Activated CD8-positive, alpha-beta memory T cell treated with anti-CD3 and anti-CD28 coated beads for 24 hours (primary cell): ENCODE data around the gene PCOLCE2.
"Not testable (repeated sequence)": the region's sequence is repeated elsewhere in the genome, so short reads cannot be mapped to it uniquely, and the experiment has no call there.

Experiments
- DNase-seq: peaks from one replicate; pipeline ENCODE4 v3.0.0-alpha.2; 2020

The PCOLCE2 gene

GRCh38 chr3:142898346-142899213, 9.7 kb upstream of the PCOLCE2 start:
- no peak for DNase-seq

DNA sequence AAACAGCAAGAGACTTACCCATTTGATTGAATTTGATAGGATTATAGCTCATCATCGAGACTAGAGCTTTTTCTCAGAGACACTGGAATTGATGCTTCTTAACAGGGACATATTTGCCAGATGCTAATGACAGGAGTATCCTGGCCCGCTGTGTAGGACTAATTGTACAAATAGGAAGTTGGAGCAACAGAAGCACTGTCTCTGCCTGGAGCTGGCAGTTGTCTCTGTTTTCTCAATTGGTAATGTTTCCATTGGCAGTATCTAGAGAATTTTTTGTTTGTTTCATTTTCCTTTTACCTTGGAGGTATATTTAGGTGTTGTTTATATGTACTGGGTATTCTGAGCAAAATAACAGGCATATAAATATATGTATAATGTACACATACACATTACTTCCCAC, 8.9 kb upstream of the PCOLCE2 start:
- no peak for DNase-seq

- DNase-seq, result no peak
Observed at GRCh38 chr3:142896996-142897395, 8.1 kb upstream of the PCOLCE2 start.

DNA sequence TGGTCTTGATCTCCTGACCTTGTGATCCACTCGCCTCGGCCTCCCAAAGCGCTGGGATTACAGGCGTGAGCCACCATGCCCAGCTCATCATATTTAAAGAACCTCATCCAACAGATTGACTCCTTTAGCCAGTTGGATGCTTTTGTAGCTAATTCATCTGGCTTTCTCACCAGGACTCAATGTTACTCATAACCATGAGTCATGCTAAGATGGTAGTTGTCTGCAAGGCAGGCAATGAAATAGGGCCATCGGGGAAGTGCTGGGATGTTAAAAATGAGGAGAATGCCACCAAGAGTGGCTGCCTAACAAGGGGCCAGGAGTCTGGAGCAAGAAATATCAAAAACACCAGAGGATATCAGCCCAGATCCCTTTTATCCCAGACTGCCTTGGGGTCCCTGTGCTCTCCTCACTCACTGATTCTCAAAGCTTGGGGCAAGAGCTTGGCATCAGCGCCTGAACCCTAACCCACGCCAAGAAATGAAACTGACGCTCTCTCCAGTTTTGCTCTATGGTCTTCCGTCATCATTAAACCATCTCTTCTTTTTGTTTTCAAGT, 7.4 kb upstream of the PCOLCE2 start:
- no peak for DNase-seq

DNA sequence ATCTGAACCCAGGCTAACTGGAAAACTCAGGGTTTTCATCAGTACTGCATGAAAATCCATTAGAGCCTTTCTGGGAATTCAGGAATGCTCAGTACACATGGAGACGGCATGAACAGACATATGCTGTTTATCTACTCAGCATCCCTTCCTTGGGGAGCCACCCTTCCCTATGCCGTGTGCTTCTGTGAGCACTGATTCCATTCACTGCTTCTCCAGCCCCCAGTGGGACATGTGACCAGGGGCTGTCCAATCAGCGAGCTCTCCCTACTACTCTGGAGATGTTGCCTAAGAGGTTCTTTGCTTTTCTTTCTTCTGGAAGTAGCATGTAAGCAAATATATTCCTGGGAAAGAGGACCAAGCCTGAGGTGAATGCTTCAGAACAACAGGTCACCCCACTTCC, 5.6 kb upstream of the PCOLCE2 start:
- no peak for DNase-seq

DNA sequence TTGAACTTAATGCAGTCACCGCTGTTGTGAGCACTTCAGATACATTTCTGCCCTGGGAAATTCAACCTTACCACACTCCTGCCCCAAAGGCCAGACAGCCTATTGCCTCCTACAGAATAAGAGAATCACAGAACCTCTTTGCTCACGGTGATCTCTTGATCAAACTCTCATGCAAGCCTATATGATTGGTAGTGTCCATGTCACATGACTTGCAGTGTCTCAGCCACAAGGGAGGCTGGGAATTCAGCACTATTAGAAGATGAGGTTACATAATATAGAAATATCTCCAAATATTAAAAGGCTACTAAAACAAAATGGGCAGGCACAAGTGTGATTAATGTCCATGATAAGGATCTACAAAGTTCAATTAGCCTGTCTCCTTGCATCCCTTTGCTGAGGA, 3.8 kb upstream of the PCOLCE2 start:
- no peak for DNase-seq

- DNase-seq, result no peak
Observed at GRCh38 chr3:142890592-142890991, 1.7 kb upstream of the PCOLCE2 start.

- DNase-seq, result no peak
Observed at GRCh38 chr3:142889212-142890014, 530 bp upstream of the PCOLCE2 start.

DNA sequence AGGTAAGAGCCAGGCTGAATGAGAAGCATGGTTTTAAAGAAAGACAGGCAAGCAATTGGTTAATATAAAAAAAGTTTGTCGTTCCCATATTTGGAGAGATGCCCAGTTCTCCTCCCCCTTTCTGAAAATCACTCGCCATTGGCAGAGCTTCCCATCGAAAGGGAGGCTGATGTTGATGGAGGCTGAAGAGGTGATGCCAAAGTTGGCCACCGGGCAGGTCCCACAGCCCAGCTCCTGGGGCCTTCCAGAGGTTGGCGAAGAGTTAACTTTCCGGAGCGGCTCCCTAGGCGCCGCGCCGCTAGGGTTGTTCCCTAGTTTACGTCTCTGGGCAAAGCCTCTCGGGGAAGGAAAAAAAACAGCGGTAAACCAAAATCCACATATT, 793 bp downstream of the PCOLCE2 start:
- no peak for DNase-seq

GRCh38 chr3:142886940-142887339, 1.9 kb downstream of the PCOLCE2 start:
- DNase-seq, result no peak

DNA sequence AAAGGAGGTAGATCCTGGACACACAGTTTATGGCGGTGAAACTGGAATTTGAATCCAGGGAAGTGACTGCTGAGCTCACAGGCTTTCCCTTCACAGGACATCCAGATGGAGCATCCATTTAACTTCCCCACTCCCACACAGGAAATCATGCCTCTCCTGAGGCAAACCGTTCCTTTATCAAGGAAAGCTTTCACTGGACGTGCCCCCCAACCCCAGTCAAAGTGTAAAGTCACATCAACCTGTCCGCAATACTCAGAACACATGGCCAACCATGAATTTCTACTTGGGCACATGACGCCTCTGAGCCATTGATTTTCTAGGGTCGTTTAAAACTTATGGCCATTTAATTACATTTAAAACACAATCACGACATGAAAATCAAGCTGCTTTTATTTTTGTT, 2.9 kb downstream of the PCOLCE2 start:
- no peak for DNase-seq

DNA sequence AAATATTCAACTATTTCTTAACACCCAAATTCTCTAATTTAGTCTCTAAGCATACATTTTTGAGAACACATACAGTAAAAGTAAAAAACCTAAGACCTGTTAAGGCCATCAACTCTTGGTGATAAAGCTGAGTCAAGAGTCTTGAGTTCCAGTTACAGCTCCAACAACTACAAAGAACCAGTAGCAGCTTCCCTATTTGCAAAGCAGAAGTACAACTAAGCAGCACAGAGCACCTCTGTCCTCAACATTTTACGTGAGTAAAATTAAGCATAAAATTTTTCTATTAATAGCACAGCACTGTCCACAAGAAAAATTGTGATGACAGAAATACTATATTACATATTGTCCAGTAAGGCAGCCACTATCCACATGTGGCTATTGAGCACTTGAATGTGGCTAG, 4.4 kb downstream of the PCOLCE2 start:
- DNase-seq, result no peak

DNA sequence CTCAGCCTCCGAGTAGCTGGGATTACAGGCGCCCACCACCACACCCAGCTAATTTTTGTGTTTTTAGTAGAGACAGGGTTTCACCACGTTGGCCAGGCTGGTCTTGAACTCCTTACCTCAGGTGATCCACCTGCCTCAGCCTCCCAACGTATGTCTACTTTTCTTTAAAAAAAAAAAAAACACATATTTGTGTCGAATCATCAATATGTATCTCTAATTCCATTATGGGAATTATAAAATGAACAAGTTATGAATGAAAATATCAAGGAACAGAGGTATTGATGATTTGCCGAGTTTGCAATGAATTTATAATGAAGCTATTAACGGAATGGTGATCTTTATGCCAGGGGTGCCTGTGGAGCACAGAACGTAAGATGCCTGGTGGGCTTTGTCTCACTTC, 5.3 kb downstream of the PCOLCE2 start:
- DNase-seq, result not testable (repeated sequence)

GRCh38 chr3:142881445-142882224, 7.2 kb downstream of the PCOLCE2 start:
- DNase-seq, result no peak

DNA sequence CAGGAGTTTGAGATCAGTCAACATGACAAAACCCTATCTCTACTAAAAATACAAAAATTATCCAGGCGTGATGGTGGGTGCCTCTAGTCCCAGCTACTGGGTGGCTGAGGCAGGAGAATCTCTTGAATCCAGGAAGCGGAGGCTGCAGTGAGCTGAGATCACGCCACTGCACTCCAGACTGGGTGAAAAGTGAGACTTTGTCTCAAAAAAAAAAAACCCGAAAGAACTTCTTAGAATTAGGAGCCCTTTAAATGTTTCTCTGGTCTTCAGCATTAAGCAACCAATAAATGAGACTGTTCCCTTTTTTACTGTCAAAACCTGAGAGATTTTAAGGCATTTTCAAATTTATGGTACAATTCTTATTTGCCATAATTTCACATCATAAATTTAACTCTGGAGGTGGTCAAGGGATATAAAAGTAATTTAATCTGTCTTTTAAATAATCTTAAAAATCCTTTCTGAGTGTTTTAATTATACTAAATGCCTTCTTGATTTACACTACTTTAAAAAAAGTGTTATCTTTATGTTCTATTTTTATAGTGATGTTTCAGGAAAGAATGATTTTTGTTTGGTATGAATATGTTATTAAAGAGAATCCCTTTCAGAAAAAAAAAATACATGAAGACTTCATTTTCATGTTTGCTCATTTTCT, 10.1 kb downstream of the PCOLCE2 start:
- no peak for DNase-seq

DNA sequence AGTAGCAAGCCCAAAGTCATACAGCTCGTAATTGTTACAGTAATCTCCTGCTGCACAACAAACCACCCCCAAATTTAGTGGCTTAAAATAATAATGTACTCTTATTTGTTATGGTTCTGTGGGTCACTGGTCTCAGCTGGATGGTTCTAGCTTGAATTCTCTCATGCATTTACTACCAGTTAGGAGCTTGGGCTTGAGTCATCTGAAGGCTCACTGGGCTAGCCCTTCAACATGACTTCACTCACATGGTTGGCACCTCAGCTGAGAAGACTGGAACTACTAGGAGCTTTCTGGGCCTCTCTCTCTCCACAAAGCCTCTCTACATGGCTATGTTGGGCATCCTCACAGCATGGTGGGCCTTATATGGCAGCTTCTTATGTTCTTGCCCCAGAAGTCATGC, 12.5 kb downstream of the PCOLCE2 start:
- DNase-seq, result no peak

DNA sequence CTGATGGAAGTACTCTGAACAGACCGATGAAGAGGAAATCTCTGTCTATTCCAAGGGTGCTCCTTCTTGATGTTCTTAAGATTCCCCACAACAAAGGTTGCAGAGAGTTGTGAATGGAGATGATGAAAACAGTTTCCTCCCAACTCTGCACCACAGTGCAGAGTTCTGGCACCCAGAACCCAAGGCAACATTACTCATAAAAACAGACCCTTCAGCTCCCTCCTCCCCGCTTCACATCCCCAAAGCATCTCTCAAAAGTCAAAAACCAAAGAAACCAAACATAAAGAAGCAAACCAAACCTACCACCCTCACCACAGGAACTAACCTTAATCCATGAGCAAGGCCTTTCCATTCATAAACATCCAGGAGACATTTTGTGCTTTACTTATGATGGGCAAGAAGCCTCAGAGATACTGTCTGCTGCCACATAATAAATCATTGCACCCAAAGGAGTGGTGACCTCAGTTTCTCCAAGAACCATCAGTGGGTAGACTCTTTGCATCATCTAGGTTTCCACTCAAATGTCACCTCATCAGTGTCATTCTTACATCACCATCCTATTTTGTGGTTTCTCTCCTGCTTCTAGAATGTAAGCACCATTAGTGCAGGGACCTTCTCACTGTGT, 13.2 kb downstream of the PCOLCE2 start:
- DNase-seq, result no peak

GRCh38 chr3:142875099-142875498, 13.8 kb downstream of the PCOLCE2 start:
- DNase-seq, result no peak

DNA sequence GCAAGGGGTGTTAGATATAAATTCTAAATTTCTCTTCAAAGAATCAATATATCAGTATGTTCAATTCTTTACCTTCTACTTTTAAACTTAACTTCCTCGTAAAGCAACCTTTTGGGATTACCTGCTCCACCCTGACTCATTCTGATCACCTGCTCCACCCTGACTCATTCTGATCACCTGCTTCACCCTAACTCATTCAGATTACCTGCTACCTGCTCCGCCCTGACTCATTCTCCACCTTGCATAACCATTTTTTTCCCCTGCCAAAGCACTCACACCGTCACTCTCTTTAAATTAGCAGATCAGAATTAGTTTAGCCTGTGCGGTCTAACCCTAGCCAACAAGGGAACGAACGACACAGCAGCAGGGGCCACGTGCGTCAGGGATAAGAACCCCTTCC, 20.5 kb downstream of the PCOLCE2 start:
- DNase-seq, result not testable (repeated sequence)

GRCh38 chr3:142866841-142867631, 21.8 kb downstream of the PCOLCE2 start:
- DNase-seq, result no peak
